T-cell (primary cell): Measurements from ENCODE around the gene EHF. TPM values are rescaled to one million over a fixed set of nuclear protein-coding genes. Genes with fewer than 3 reads are reported as not detected.
"Not testable (repeated sequence)": the region's sequence is repeated elsewhere in the genome, so short reads cannot be mapped to it uniquely, and the experiment has no call there.

Experiments used
- ATAC-seq, 4 experiments: fragments of 200-7000 bp in 3 of 4; fragments of 150-1000 bp in 1 of 4; cut with Tn5 transposase; replicated peaks in 1 of 4; 1 replicate in 3 of 4; 2 replicates in 1 of 4; pipeline ENCODE4 v1.10.0; 2021; ENCODE audit warnings: moderate library complexity in 3 of 4, mild to moderate bottlenecking in 2 of 4, moderate number of reproducible peaks in 1 of 4
- CTCF ChIA-PET, 2 donors: fragments of 300-600 bp; sonication (Branson Sonifier 250); formaldehyde crosslinking; loops; one replicate each; lab custom pipeline; 2022; ENCODE audit warnings: antibody characterized with exemption in 2 of 2; lab: Charles Lee
- POLR2A ChIA-PET, 2 donors: fragments of 300-600 bp; sonication (Branson Sonifier 250); formaldehyde crosslinking; loops; one replicate each; lab custom pipeline; 2022; ENCODE audit warnings: antibody characterized with exemption in 2 of 2; lab: Charles Lee
- DNase-seq, 35 experiments: peaks; one replicate each; pipeline versions ENCODE4 v3.0.0 to v3.0.0-alpha.2; 2013 to 2023
- H3K27ac ChIP-seq: one replicate; pipeline ENCODE4 v1.5.1; 2013; ENCODE audit warnings: low read length
- H3K27me3 ChIP-seq, 2 experiments: replicated peaks in 1 of 2; 1 replicate in 1 of 2; 2 replicates in 1 of 2; pipeline versions ENCODE4 v1.6.1 to v1.7.0; 2013; ENCODE audit warnings: low read length in 1 of 2, mixed read lengths in 1 of 2; ENCODE audit not compliant: control insufficient read depth in 2 of 2, insufficient read depth in 2 of 2; ENCODE audit errors: extremely low read depth in 1 of 2
- H3K36me3 ChIP-seq, 2 donors: 1 replicate in 1 of 2; 2 replicates in 1 of 2; pipeline versions ENCODE4 v1.6.1 to v1.7.0; 2013; ENCODE audit warnings: low read length in 1 of 2; ENCODE audit not compliant: control insufficient read depth in 2 of 2, insufficient read depth in 1 of 2; ENCODE audit errors: extremely low read depth in 1 of 2
- H3K4me1 ChIP-seq, 2 experiments: 1 replicate in 1 of 2; 2 replicates in 1 of 2; pipeline versions ENCODE4 v1.6.1 to v1.7.0; 2013; ENCODE audit warnings: low read length in 2 of 2, mixed read lengths in 1 of 2; ENCODE audit not compliant: insufficient read depth in 2 of 2, control insufficient read depth in 1 of 2; ENCODE audit errors: extremely low read depth in 1 of 2
- H3K4me3 ChIP-seq, 2 donors: 1 replicate in 1 of 2; 2 replicates in 1 of 2; pipeline versions ENCODE4 v1.5.1 to v1.7.0; 2013; ENCODE audit warnings: mild to moderate bottlenecking in 2 of 2, low read length in 1 of 2, moderate library complexity in 1 of 2; ENCODE audit not compliant: control insufficient read depth in 1 of 2; ENCODE audit errors: extremely low read depth in 1 of 2
- H3K9me3 ChIP-seq: 2 replicates; pipeline ENCODE4 v1.7.0; 2013
- H3K27ac Mint-ChIP-seq, 2 donors: one replicate each; pipeline ENCODE4 v1.8.0; 2020 to 2021; ENCODE audit warnings: mild to moderate bottlenecking in 2 of 2, mixed read lengths in 2 of 2
- H3K27me3 Mint-ChIP-seq, 2 donors: one replicate each; pipeline ENCODE4 v1.8.0; 2021 to 2022; ENCODE audit warnings: mixed read lengths in 2 of 2
- H3K36me3 Mint-ChIP-seq: one replicate; pipeline ENCODE4 v1.8.0; 2021; ENCODE audit warnings: mixed read lengths
- H3K4me1 Mint-ChIP-seq, 3 donors: one replicate each; pipeline ENCODE4 v1.8.0; 2020 to 2022; ENCODE audit warnings: mixed read lengths in 3 of 3, mild to moderate bottlenecking in 1 of 3
- H3K4me3 Mint-ChIP-seq, 3 donors: one replicate each; pipeline ENCODE4 v1.8.0; 2020 to 2022; ENCODE audit warnings: mild to moderate bottlenecking in 3 of 3, mixed read lengths in 3 of 3, moderate library complexity in 3 of 3
- H3K9me3 Mint-ChIP-seq, 3 donors: one replicate each; pipeline ENCODE4 v1.8.0; 2020 to 2022; ENCODE audit warnings: mixed read lengths in 3 of 3
- WGBS: methylation state at CpG from one replicate; pipeline ENCODE4 v1.1.5; 2013; ENCODE audit warnings: missing lambda C conversion rate; ENCODE audit not compliant: insufficient coverage; 5-methylcytosine and 5-hydroxymethylcytosine counted together
- total RNA-seq, 35 experiments: library from RNA in 6 of 35; stranded (reverse) in 6 of 35; fragments of 120-200 nt in 1 of 35; gene quantifications; one replicate each; pipeline versions ENCODE4 v1.2.1 to v1.2.4 and lab custom pipeline; 2013 to 2026

EHF gene
- total RNA-seq, 5 donors from 2014 or later (not counting 1 experiment from before 2014, with no cell fraction given): 0.30 to 0.47 (median 0.43) TPM; not detected in 2

- H3K4me3 ChIP-seq, H3K4me1 Mint-ChIP-seq, H3K4me3 Mint-ChIP-seq, H3K27ac ChIP-seq, POLR2A ChIA-PET, H3K9me3 ChIP-seq, ATAC-seq, H3K4me1 ChIP-seq, H3K36me3 Mint-ChIP-seq, H3K27ac Mint-ChIP-seq, DNase-seq, H3K27me3 ChIP-seq, H3K36me3 ChIP-seq: not testable (repeated sequence)
- CTCF ChIA-PET: interaction anchor here in 1 of 2 donors (0.6 kb wide), 1 partner anchor 899 kb away, joined by 4 read pairs; no protein-coding TSS in a partner anchor
- Mint-ChIP-seq H3K27me3 (peaks cover 30 to 35% of the 10 kb centered on the region in 2 donors), H3K9me3 (peaks cover 10 to 14% (median 11%) of the 10 kb centered on the region in 3 donors)
- no CpG with 5 or more reads among the region's 7 CpGs for WGBS
Observed at GRCh38 chr11:34589177-34589576, 31.7 kb upstream of the EHF start.

- Histone ChIP-seq H3K36me3 (no peaks in the 10 kb centered on the region), H3K9me3 (no peaks in the 10 kb centered on the region), H3K27me3 (peaks cover 3 to 6% of the 10 kb centered on the region in 2 experiments), H3K4me3 (no peak overlapping the region), H3K27ac (no peak overlapping the region), H3K4me1 (no peaks in the 10 kb centered on the region)
- H3K9me3 Mint-ChIP-seq: peaks cover 10 to 17% (median 11%) of the 10 kb centered on the region in 3 donors
- H3K27me3 Mint-ChIP-seq: peaks cover 24 to 28% of the 10 kb centered on the region in 2 donors
- POLR2A ChIA-PET: no interaction called here
- no peak for ATAC-seq
- no peak for DNase-seq
- CTCF ChIA-PET: no interaction called here
- H3K27ac Mint-ChIP-seq: no peak overlapping the region
- H3K4me1 Mint-ChIP-seq: no peaks in the 10 kb centered on the region
- H3K4me3 Mint-ChIP-seq: no peak overlapping the region
- WGBS: no CpG with 5 or more reads among the region's 1 CpG
- H3K36me3 Mint-ChIP-seq: no peaks in the 10 kb centered on the region
Observed at GRCh38 chr11:34593085-34593484, 27.8 kb upstream of the EHF start.

GRCh38 chr11:34594603-34595002 lies 26.3 kb upstream of the EHF start:
- H3K27me3 Mint-ChIP-seq: peaks cover 17 to 29% of the 10 kb centered on the region in 2 donors
- no peak overlapping the region for H3K4me3 ChIP-seq
- peaks cover 0 to 2% of the 10 kb centered on the region in 2 experiments for H3K27me3 ChIP-seq
- DNase-seq (no peak), ATAC-seq (no peak)
- no peaks in the 10 kb centered on the region for H3K9me3 ChIP-seq
- no peaks in the 10 kb centered on the region for H3K36me3 Mint-ChIP-seq
- WGBS: 85% methylated on average over 3 of the region's 3 CpGs
- ChIA-PET CTCF (no interaction called here), POLR2A (no interaction called here)
- H3K36me3 ChIP-seq: no peaks in the 10 kb centered on the region
- H3K27ac ChIP-seq: no peak overlapping the region
- H3K9me3 Mint-ChIP-seq: peaks cover 10 to 17% (median 11%) of the 10 kb centered on the region in 3 donors
- H3K27ac Mint-ChIP-seq: no peak overlapping the region
- H3K4me1 ChIP-seq: no peaks in the 10 kb centered on the region
- peaks cover 3 to 4% (median 3%) of the 10 kb centered on the region in 3 donors for H3K4me1 Mint-ChIP-seq
- H3K4me3 Mint-ChIP-seq: no peak overlapping the region

- 17% methylated on average over 1 of the region's 2 CpGs for WGBS
- Mint-ChIP-seq H3K4me1 (peaks cover 8 to 11% (median 10%) of the 10 kb centered on the region in 3 donors), H3K36me3 (no peaks in the 10 kb centered on the region), H3K4me3 (no peak overlapping the region), H3K27me3 (peaks cover 18 to 28% of the 10 kb centered on the region in 2 donors), H3K9me3 (peaks cover 10 to 17% (median 11%) of the 10 kb centered on the region in 3 donors), H3K27ac (no peak overlapping the region)
- Histone ChIP-seq H3K4me1 (no peaks in the 10 kb centered on the region), H3K9me3 (no peaks in the 10 kb centered on the region), H3K4me3 (no peak overlapping the region), H3K27me3 (peaks cover 0 to 2% of the 10 kb centered on the region in 2 experiments), H3K36me3 (no peaks in the 10 kb centered on the region), H3K27ac (no peak overlapping the region)
- ChIA-PET POLR2A (no interaction called here), CTCF (no interaction called here)
- ATAC-seq: no peak
- no peak for DNase-seq
Observed at GRCh38 chr11:34595391-34595790, 25.5 kb upstream of the EHF start.

- peaks cover 10 to 17% (median 11%) of the 10 kb centered on the region in 3 donors for H3K9me3 Mint-ChIP-seq
- WGBS: 97% methylated on average over 5 of the region's 11 CpGs
Observed at GRCh38 chr11:34595960-34596644, 24.8 kb upstream of the EHF start.

GRCh38 chr11:34599406-34599945 lies 21.4 kb upstream of the EHF start:
- Histone ChIP-seq H3K9me3 (no peaks in the 10 kb centered on the region), H3K36me3 (no peaks in the 10 kb centered on the region), H3K4me3 (no peak overlapping the region), H3K27ac (no peak overlapping the region), H3K27me3 (no peaks in the 10 kb centered on the region), H3K4me1 (no peaks in the 10 kb centered on the region)
- no peak for ATAC-seq
- Mint-ChIP-seq H3K27me3 (peaks cover 2 to 10% of the 10 kb centered on the region in 2 donors), H3K36me3 (no peaks in the 10 kb centered on the region), H3K4me1 (peaks cover 8 to 13% (median 10%) of the 10 kb centered on the region in 3 donors), H3K27ac (no peak overlapping the region), H3K9me3 (peaks cover 0 to 3% (median 0%) of the 10 kb centered on the region in 3 donors), H3K4me3 (no peak overlapping the region)
- WGBS: 43% methylated on average over 3 of the region's 8 CpGs
- ChIA-PET CTCF (no interaction called here), POLR2A (no interaction called here)
- no peak for DNase-seq

More at GRCh38 chr11:34595960-34596644, 24.8 kb upstream of the EHF start:
- H3K27me3 Mint-ChIP-seq: peaks cover 18 to 28% of the 10 kb centered on the region in 2 donors
- H3K27ac Mint-ChIP-seq: no peak overlapping the region
- ATAC-seq (no peak), DNase-seq (no peak)
- no peak overlapping the region for H3K4me3 Mint-ChIP-seq
- Histone ChIP-seq H3K27ac (no peak overlapping the region), H3K4me3 (no peak overlapping the region), H3K27me3 (no peaks in the 10 kb centered on the region), H3K4me1 (no peaks in the 10 kb centered on the region), H3K36me3 (no peaks in the 10 kb centered on the region), H3K9me3 (no peaks in the 10 kb centered on the region)
- ChIA-PET CTCF (no interaction called here), POLR2A (no interaction called here)
- peaks cover 8 to 13% (median 10%) of the 10 kb centered on the region in 3 donors for H3K4me1 Mint-ChIP-seq
- no peaks in the 10 kb centered on the region for H3K36me3 Mint-ChIP-seq
